ENCODE results near the gene PRPH2. TPM values are rescaled to one million over a fixed set of nuclear protein-coding genes. Genes with fewer than 3 reads are reported as not detected.

The PRPH2 gene
- total RNA-seq, 2 donors from 2014 or later = 0.14 TPM; not detected in 1

DNA sequence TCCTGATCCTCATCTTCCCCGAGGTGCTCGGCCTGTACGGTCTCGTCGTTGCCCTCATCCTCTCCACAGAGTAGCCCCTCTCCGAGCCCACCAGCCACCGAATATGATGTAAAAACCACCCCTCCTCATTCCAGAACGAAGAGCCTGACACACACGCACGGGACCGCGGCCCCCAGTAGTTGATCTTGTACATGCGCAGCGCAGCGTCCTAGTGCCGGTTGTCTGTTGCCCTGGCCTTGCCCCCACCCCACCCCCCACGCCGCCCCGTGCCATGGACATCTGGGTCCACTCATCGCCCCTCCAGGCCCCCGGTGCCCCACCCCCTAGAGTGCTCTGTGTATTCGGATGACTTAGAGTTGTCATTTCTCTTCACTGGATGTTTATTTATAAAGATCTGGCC is 5.2 kb upstream of the PRPH2 start:
- H3K36me3 Mint-ChIP-seq (ENCODE audit: insufficient read depth in 2 of 2) = no peaks in the 10 kb centered on the region
- no peaks in the 10 kb centered on the region for H3K9me3 Mint-ChIP-seq
- H3K27me3 Mint-ChIP-seq (ENCODE audit: low read depth) = no peaks in the 10 kb centered on the region
- no peak for ATAC-seq (replicated peaks in 1 of 2)
- H3K4me1 Mint-ChIP-seq (ENCODE audit: low read depth) = peaks cover 22% of the 10 kb centered on the region
- no peak overlapping the region for H3K27ac Mint-ChIP-seq
- DNase-seq = no peak
- peak overlapping the region; percentile 88 to 89 for H3K4me3 Mint-ChIP-seq

DNA sequence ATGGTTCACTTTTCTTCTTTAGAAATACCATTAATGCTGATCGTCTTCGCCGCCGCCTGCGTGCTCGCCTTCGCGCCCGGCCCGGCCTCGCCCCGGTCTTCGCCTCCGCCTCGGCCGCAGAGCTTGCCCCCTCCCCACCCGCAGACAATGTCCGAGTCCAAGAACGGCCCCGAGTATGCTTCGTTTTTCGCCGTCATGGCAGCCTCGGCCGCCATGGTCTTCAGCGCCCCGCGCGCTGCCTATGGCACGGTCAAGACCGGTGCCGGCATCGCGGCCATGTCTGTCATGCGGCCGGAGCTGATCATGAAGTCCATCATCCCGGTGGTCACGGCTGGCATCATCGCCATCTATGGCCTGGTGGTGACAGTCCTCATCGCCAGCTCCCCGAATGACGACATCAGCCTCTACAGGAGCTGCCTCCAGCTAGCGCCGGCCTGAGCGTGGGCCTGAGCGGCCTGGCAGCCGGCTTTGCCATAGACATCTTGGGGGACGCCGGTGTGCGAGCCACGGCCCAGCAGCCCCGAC is 4.8 kb upstream of the PRPH2 start:
- DNase-seq = peak; percentile 14 to 18
- ATAC-seq (replicated peaks in 1 of 2) = peak in 1 of 2 donors; percentile 30
- Mint-ChIP-seq H3K36me3 (ENCODE audit: insufficient read depth in 2 of 2) (no peaks in the 10 kb centered on the region), H3K9me3 (no peaks in the 10 kb centered on the region), H3K27ac (peak overlapping the region; percentile 94), H3K4me1 (ENCODE audit: low read depth) (peaks cover 22% of the 10 kb centered on the region), H3K4me3 (peak overlapping the region; percentile 88 to 89), H3K27me3 (ENCODE audit: low read depth) (no peaks in the 10 kb centered on the region)

DNA sequence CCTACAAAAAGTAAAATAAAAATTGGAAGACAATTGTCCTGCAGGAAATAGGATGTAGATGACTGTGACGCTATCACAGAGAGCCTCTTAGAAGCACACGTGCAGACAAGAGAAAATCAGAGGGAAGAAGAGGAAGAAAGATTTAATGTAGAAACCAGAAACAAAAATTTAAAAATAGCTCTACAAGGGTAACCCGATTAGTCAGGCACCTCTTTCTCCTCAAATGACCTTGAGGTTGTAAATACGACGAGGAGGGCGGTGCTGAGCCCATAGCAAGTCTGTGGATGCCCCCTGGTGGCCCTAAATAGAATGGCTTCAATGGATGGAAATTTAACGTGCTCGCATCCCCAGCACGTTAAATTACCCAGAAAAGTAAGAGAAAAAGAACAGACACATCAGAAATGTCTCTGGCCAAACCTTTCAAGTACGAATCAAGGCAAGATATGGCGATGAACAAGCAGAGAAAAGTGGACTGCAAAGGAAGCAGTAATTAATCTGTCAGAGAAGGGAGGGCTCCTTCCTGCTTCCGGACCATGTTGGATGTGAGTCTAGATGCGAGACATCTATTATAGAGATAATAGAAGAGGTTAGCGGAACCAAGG is 4.2 kb upstream of the PRPH2 start:
- H3K9me3 Mint-ChIP-seq = no peaks in the 10 kb centered on the region
- H3K4me1 Mint-ChIP-seq (ENCODE audit: low read depth) = peaks cover 22% of the 10 kb centered on the region
- no peaks in the 10 kb centered on the region for H3K27me3 Mint-ChIP-seq (ENCODE audit: low read depth)
- peak overlapping the region; percentile 94 for H3K27ac Mint-ChIP-seq
- ATAC-seq (replicated peaks in 1 of 2) (peak; percentile 95 to 98), DNase-seq (peak; percentile 74 to 77)
- H3K36me3 Mint-ChIP-seq (ENCODE audit: insufficient read depth in 2 of 2) = no peaks in the 10 kb centered on the region
- peak overlapping the region; percentile 88 to 89 for H3K4me3 Mint-ChIP-seq

DNA sequence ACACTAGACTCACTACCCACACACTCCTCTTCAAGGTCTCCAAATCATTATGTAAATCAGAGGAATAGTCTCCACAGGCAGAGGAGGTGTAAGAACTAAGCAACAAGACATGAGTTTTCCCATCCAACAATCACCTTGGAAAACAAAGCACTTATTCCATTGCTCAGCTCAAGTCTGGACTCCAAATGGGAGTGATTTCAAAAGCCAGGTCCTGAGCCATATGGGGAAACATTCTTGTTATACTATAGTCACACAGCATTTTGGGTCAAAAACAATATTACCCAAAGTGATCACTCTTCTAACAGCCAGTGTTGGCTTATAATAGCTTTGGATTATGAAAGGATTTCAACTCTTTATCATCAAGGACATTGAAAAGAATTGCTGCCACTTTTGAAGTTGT is 3.6 kb upstream of the PRPH2 start:
- no peak for ATAC-seq (replicated peaks in 1 of 2)
- DNase-seq = no peak
- Mint-ChIP-seq H3K9me3 (no peaks in the 10 kb centered on the region), H3K36me3 (ENCODE audit: insufficient read depth in 2 of 2) (no peaks in the 10 kb centered on the region), H3K27me3 (ENCODE audit: low read depth) (no peaks in the 10 kb centered on the region), H3K27ac (peak overlapping the region; percentile 94), H3K4me1 (ENCODE audit: low read depth) (peaks cover 22% of the 10 kb centered on the region), H3K4me3 (peak overlapping the region; percentile 88 to 89)

DNA sequence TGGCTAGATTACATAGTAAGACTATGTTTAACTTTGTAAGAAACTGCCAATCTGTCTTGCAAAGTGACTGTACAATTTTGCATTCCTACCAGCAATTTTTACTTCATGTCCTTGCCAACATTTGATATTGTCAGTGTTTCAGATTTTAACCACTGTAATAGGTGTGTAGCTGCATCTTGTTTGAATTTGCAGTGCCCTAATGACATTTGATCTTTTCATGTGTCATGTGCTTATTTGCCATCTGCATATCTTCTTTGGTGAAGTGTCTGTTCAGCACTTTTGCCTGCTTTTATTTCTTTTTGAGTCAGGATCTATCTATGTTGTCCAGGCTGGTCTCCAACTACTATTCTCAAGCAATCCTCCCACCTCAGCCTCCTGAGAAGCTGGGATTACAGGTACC is 2.4 kb upstream of the PRPH2 start:
- Mint-ChIP-seq H3K36me3 (ENCODE audit: insufficient read depth in 2 of 2) (no peaks in the 10 kb centered on the region), H3K27me3 (ENCODE audit: low read depth) (no peaks in the 10 kb centered on the region), H3K4me1 (ENCODE audit: low read depth) (peaks cover 22% of the 10 kb centered on the region), H3K27ac (no peak overlapping the region), H3K9me3 (no peaks in the 10 kb centered on the region), H3K4me3 (no peak overlapping the region)
- no peak for DNase-seq
- no peak for ATAC-seq (replicated peaks in 1 of 2)

DNA sequence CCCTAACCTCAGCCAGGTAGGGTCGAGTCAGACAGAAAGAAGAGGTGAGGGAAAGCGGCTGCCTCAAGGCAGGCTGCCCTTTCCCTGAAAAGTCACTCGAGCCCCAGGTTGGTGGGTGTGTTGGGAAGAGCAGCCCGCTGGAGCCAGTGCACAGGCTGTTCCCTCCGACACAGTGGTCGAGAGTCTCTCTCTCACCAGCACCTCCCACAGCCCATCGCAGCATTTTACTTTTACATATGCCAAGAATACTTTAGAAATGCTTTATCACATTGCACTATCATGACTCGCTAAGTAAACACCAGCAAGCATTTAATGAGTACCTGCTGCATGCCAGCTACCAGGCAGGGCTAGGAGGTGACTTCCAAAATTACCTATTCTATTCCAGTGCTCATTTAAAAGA is 1.7 kb downstream of the PRPH2 start:
- H3K27me3 Mint-ChIP-seq (ENCODE audit: low read depth) = no peaks in the 10 kb centered on the region
- H3K27ac Mint-ChIP-seq = no peak overlapping the region
- H3K9me3 Mint-ChIP-seq = no peaks in the 10 kb centered on the region
- no peak for ATAC-seq (replicated peaks in 1 of 2)
- peaks cover under 1% of the 10 kb centered on the region for H3K4me1 Mint-ChIP-seq (ENCODE audit: low read depth)
- H3K4me3 Mint-ChIP-seq = no peak overlapping the region
- H3K36me3 Mint-ChIP-seq (ENCODE audit: insufficient read depth in 2 of 2) = no peaks in the 10 kb centered on the region
- DNase-seq = no peak

DNA sequence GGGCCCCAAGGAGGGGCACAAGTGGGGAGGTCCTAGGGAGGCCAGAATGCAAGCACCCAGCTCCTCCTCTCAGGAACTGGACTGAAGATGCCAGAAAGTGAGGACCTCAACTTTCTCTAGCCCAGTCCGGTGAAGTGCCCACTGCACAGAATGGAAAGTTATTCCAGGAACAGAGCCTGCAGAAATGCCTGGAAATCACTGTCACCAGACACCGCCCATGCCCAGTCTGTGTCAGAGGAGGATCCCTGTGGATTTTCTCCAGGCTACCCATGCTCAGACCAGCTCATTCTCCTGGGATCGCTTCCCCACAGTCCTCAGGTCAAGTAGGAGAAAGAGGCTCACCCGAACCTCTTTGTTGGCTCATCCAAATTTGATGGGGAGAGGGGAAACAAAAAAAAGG is 6.5 kb downstream of the PRPH2 start:
- Mint-ChIP-seq H3K4me1 (ENCODE audit: low read depth) (no peaks in the 10 kb centered on the region), H3K27me3 (ENCODE audit: low read depth) (no peaks in the 10 kb centered on the region), H3K36me3 (ENCODE audit: insufficient read depth in 2 of 2) (peaks cover 0 to 4% of the 10 kb centered on the region in 2 donors), H3K9me3 (peaks cover 3 to 5% of the 10 kb centered on the region in 2 donors), H3K4me3 (no peak overlapping the region), H3K27ac (no peak overlapping the region)
- ATAC-seq (replicated peaks in 1 of 2) (no peak), DNase-seq (no peak)

DNA sequence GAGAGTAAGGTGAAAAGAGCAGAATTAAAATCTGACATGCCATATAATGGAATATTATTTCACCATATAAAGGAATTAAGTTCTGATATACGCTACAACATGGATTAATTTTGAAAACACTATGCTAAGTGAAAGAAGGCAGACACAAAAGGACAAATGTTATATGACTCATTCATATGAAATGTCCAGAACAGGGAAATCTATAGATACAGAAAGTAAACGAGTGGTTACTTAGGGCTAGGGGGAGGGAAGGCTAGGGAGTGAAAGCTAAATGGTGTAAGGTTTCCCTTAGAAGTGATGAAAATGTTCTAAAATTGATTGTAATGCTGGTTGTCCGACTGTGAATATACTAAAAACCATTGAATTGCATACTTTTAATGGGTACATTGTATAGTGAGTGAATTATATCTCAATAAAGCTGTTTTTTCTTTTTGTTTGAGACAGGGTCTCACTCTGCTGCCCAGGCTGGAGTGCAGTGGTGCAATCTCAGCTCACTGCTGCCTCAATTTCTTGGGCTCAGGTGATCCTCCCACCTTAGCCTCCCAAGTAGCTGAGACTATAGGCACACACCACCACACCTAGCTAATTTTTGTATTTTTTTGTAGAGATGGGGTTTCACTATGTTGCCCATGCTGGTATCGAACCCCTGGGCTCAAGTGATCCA is 8.2 kb downstream of the PRPH2 start:
- Mint-ChIP-seq H3K36me3 (ENCODE audit: insufficient read depth in 2 of 2) (peaks cover 0 to 6% of the 10 kb centered on the region in 2 donors), H3K4me1 (ENCODE audit: low read depth) (no peaks in the 10 kb centered on the region), H3K27ac (no peak overlapping the region), H3K4me3 (no peak overlapping the region), H3K27me3 (ENCODE audit: low read depth) (no peaks in the 10 kb centered on the region), H3K9me3 (peaks cover 3 to 5% of the 10 kb centered on the region in 2 donors)
- no peak for DNase-seq
- no peak for ATAC-seq (replicated peaks in 1 of 2)

DNA sequence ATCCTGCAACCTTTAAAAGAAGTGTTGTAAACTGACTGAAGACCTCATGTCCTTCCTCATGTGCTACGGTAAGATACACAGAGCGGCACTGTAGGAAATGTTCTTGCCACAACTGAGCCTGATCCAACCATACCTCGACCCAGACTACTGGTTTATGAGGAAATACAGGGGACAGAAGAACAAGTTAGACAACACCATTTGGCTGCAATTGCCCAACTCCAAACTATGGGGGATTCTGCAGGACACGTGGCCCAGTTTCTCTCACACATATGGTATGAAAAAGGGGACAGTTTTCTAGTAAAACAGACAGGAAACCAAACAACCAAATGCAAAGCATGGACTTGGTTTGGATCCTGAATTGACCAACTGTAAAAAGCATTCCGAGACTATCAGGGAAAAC is 10.5 kb downstream of the PRPH2 start:
- H3K9me3 Mint-ChIP-seq = peaks cover 3 to 5% of the 10 kb centered on the region in 2 donors
- H3K36me3 Mint-ChIP-seq (ENCODE audit: insufficient read depth in 2 of 2) = peaks cover 0 to 6% of the 10 kb centered on the region in 2 donors
- ATAC-seq (replicated peaks in 1 of 2) (no peak), DNase-seq (no peak)
- peaks cover 6% of the 10 kb centered on the region for H3K4me1 Mint-ChIP-seq (ENCODE audit: low read depth)
- H3K27ac Mint-ChIP-seq = no peak overlapping the region
- H3K27me3 Mint-ChIP-seq (ENCODE audit: low read depth) = no peaks in the 10 kb centered on the region
- H3K4me3 Mint-ChIP-seq = no peak overlapping the region

DNA sequence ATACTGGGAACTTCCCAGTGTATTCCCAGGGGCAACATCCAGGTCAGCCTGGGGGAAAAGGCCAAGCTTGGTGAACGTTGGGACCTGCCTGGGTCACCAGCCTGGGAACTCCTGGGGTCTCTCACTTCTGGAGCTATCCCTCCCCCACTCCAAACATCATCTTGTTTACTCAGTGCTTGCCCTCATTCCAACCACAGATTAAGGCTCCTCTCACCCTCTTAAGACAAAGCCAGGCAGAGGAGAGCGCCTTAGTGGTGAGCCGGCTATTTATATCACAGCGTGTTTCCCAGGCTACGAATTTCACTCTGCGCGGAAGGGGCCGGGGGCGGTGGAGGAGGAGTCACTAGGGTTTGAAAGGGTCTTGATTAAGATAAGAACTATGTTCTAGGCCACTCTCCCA is 12.1 kb downstream of the PRPH2 start:
- Mint-ChIP-seq H3K9me3 (peaks cover 3 to 5% of the 10 kb centered on the region in 2 donors), H3K27ac (no peak overlapping the region), H3K36me3 (ENCODE audit: insufficient read depth in 2 of 2) (peaks cover 0 to 6% of the 10 kb centered on the region in 2 donors), H3K4me3 (no peak overlapping the region), H3K4me1 (ENCODE audit: low read depth) (peaks cover 6% of the 10 kb centered on the region), H3K27me3 (ENCODE audit: low read depth) (no peaks in the 10 kb centered on the region)
- no peak for DNase-seq
- no peak for ATAC-seq (replicated peaks in 1 of 2)

DNA sequence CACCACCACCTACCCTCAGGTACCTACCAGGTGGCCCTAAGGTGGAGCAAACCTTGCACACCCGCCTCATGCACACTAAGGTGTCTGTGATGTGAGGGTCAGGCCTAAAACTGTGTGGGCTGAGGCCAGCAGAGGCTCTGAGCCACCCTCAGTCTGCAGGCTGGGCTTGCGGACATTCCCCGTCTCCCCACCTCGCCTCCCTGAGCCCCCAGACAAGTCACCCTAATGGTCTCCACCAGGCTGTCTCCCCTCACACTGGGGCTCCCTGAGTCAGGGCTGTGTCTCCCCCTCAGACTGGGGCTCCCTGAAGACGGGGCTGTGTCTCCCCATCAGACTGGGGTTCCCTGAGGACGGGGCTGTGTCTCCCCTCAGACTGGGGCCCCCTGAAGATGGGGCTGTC is 12.5 kb downstream of the PRPH2 start:
- Mint-ChIP-seq H3K27ac (no peak overlapping the region), H3K4me3 (no peak overlapping the region), H3K9me3 (peaks cover 3 to 5% of the 10 kb centered on the region in 2 donors), H3K36me3 (ENCODE audit: insufficient read depth in 2 of 2) (peaks cover 0 to 6% of the 10 kb centered on the region in 2 donors), H3K4me1 (ENCODE audit: low read depth) (peaks cover 6% of the 10 kb centered on the region), H3K27me3 (ENCODE audit: low read depth) (no peaks in the 10 kb centered on the region)
- no peak for DNase-seq
- ATAC-seq (replicated peaks in 1 of 2) = no peak

DNA sequence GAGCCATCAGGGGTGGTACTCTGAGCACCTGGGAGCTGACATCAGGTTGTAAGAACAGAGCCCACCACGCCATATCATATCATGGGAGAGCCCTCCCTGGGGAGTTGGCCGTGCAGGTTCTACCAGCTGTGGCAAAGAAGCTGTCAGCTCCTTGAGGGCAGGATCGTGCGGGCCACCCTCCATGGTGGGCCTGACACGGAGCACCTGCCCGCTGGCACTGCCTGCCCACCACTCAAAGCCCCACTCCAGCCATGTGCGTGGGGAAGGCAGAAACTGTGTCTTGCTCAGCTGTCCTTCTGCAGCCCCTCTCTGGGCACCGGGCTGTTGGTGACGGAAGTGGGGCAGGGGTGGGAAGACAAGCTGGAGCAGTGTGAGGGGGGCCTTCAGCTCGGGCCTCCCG is 14.3 kb downstream of the PRPH2 start:
- ATAC-seq (replicated peaks in 1 of 2) (peak in 1 of 2 donors; percentile 12), DNase-seq (no peak)
- H3K27ac Mint-ChIP-seq = no peak overlapping the region

DNA sequence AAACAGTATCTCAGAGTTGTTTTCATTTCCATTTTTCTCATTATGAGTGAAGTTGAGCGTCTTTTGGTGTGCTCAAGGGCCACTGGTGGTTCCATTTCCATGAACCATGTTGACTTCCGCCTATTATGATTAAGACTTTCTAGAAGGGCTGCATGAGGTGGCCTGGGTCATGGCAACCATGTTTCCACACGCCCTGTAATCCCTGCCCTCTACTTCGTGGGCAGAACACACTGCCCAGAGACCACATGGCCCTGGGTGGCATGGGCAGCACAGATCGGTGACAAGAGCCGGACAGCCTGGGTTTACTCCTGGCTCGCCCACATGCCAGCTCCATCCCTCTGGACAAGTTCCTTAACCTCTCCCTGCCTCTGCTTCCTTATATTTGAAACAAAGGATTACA is 14.8 kb downstream of the PRPH2 start:
- H3K4me1 Mint-ChIP-seq (ENCODE audit: low read depth) = peaks cover 6% of the 10 kb centered on the region
- peak; percentile 39 to 72 for ATAC-seq (replicated peaks in 1 of 2)
- peaks cover 3 to 5% of the 10 kb centered on the region in 2 donors for H3K9me3 Mint-ChIP-seq
- peaks cover 0 to 6% of the 10 kb centered on the region in 2 donors for H3K36me3 Mint-ChIP-seq (ENCODE audit: insufficient read depth in 2 of 2)
- no peaks in the 10 kb centered on the region for H3K27me3 Mint-ChIP-seq (ENCODE audit: low read depth)
- no peak for DNase-seq
- no peak overlapping the region for H3K27ac Mint-ChIP-seq
- H3K4me3 Mint-ChIP-seq = no peak overlapping the region

More for the DNA sequence above, 14.3 kb downstream of the PRPH2 start:
- Mint-ChIP-seq H3K4me3 (no peak overlapping the region), H3K36me3 (ENCODE audit: insufficient read depth in 2 of 2) (peaks cover 0 to 6% of the 10 kb centered on the region in 2 donors), H3K27me3 (ENCODE audit: low read depth) (no peaks in the 10 kb centered on the region), H3K4me1 (ENCODE audit: low read depth) (peaks cover 6% of the 10 kb centered on the region), H3K9me3 (peaks cover 3 to 5% of the 10 kb centered on the region in 2 donors)
